ENCODE data around the gene TNKS1BP1. TPM values are rescaled to one million over a fixed set of nuclear protein-coding genes. Genes with fewer than 3 reads are reported as not detected.
A peak's percentile ranks its signal among the peaks of the same experiment; 100 is the strongest.

The TNKS1BP1 gene
- total and polyA plus RNA-seq, 8 donors, result 119 to 203 (median 141) TPM

- Histone ChIP-seq H3K9me3 (no peaks in the 10 kb centered on the region), H3K27me3 (no peaks in the 10 kb centered on the region), H3K4me3 (no peak overlapping the region), H3K36me3 (no peaks in the 10 kb centered on the region), H3K4me1 (peaks cover 0 to 14% of the 10 kb centered on the region in 2 donors), H3K27ac (no peak overlapping the region)
- intact Hi-C loops (cut with DNase I), result no loop called here
- ATAC-seq (no peak), DNase-seq (no peak)
- TF ChIP-seq CTCF (IDR thresholded peaks at IDR 0.05), result no peak
Measured at GRCh38 chr11:57368845-57369232, 44.1 kb upstream of the TNKS1BP1 start.

- Histone ChIP-seq H3K27me3 (no peaks in the 10 kb centered on the region), H3K27ac (no peak overlapping the region), H3K4me1 (peaks cover 0 to 14% of the 10 kb centered on the region in 2 donors), H3K9me3 (no peaks in the 10 kb centered on the region), H3K4me3 (no peak overlapping the region), H3K36me3 (no peaks in the 10 kb centered on the region)
- intact Hi-C loops (cut with DNase I), result no loop called here
- ATAC-seq (peak; percentile 93), DNase-seq (peak in 3 of 4 donors; percentile 46 to 85 (median 80))
- no peak for TF ChIP-seq CTCF (IDR thresholded peaks at IDR 0.05)
Measured at GRCh38 chr11:57368106-57368844, 43.5 kb upstream of the TNKS1BP1 start.

GRCh38 chr11:57364851-57365660 lies 40.3 kb upstream of the TNKS1BP1 start:
- ATAC-seq (peak; percentile 7), DNase-seq (no peak)
- Histone ChIP-seq H3K36me3 (no peaks in the 10 kb centered on the region), H3K27me3 (no peaks in the 10 kb centered on the region), H3K4me3 (no peak overlapping the region), H3K9me3 (no peaks in the 10 kb centered on the region), H3K27ac (no peak overlapping the region), H3K4me1 (peaks cover 0 to 14% of the 10 kb centered on the region in 2 donors)
- TF ChIP-seq CTCF (IDR thresholded peaks at IDR 0.05), result no peak
- intact Hi-C loops (cut with DNase I), result no loop called here

- no peak overlapping the region for H3K4me3 ChIP-seq
- H3K27ac ChIP-seq, result no peak overlapping the region
- TF ChIP-seq CTCF (IDR thresholded peaks at IDR 0.05), result no peak
- peaks cover 0 to 6% of the 10 kb centered on the region in 2 donors for H3K4me1 ChIP-seq
- H3K9me3 ChIP-seq, result no peaks in the 10 kb centered on the region
- H3K36me3 ChIP-seq, result no peaks in the 10 kb centered on the region
- no peak for ATAC-seq
- intact Hi-C loops (cut with DNase I), result no loop called here
- DNase-seq, result no peak
- H3K27me3 ChIP-seq, result no peaks in the 10 kb centered on the region
Measured at GRCh38 chr11:57363131-57364080, 38.7 kb upstream of the TNKS1BP1 start.
